ENCODE results near the gene COL5A1. TPM values are rescaled to one million over a fixed set of nuclear protein-coding genes. Genes with fewer than 3 reads are reported as not detected.
A peak's percentile ranks its signal among the peaks of the same experiment; 100 is the strongest.

COL5A1 gene
- total RNA-seq, 4 donors from 2014 or later: 1.6 to 2.8 (median 2.3) TPM

- DNase-seq (peak; percentile 0 to 1), ATAC-seq (no peak)
- H3K36me3 ChIP-seq: no peaks in the 10 kb centered on the region
- intact Hi-C loops (cut with DNase I; ENCODE audit: low total_unique reads): no loop called here
- H3K4me3 ChIP-seq: no peak overlapping the region
- H3K9me3 ChIP-seq: no peaks in the 10 kb centered on the region
- in situ Hi-C loops (cut with MboI; ENCODE audit: low sequenced_read_pairs in 4 of 4): no loop called here
- TF ChIP-seq CTCF (IDR thresholded peaks at IDR 0.05 in 4 of 5, conservative IDR thresholded peaks at IDR 0.05 in 1 of 5) (no peak), POLR2A (IDR thresholded peaks at IDR 0.05) (no peak)
- no peaks in the 10 kb centered on the region for H3K27me3 ChIP-seq
- no peaks in the 10 kb centered on the region for H3K4me1 ChIP-seq
- no peak overlapping the region for H3K27ac ChIP-seq
Measured at GRCh38 chr9:134630393-134630790, 11.2 kb upstream of the COL5A1 start.

GRCh38 chr9:134630861-134631260 lies 10.7 kb upstream of the COL5A1 start:
- H3K4me3 ChIP-seq: no peak overlapping the region
- DNase-seq: peak in 1 of 2 donors; percentile 1
- no peak overlapping the region for H3K27ac ChIP-seq
- no peak for ATAC-seq
- no peaks in the 10 kb centered on the region for H3K27me3 ChIP-seq
- H3K36me3 ChIP-seq: no peaks in the 10 kb centered on the region
- H3K9me3 ChIP-seq: no peaks in the 10 kb centered on the region
- intact Hi-C loops (cut with DNase I; ENCODE audit: low total_unique reads): no loop called here
- TF ChIP-seq CTCF (IDR thresholded peaks at IDR 0.05 in 4 of 5, conservative IDR thresholded peaks at IDR 0.05 in 1 of 5) (no peak), POLR2A (IDR thresholded peaks at IDR 0.05) (no peak)
- in situ Hi-C loops (cut with MboI; ENCODE audit: low sequenced_read_pairs in 4 of 4): no loop called here
- H3K4me1 ChIP-seq: no peaks in the 10 kb centered on the region

- Histone ChIP-seq H3K4me3 (no peak overlapping the region), H3K36me3 (no peaks in the 10 kb centered on the region), H3K4me1 (no peaks in the 10 kb centered on the region), H3K27me3 (no peaks in the 10 kb centered on the region), H3K27ac (no peak overlapping the region), H3K9me3 (no peaks in the 10 kb centered on the region)
- intact Hi-C loops (cut with DNase I; ENCODE audit: low total_unique reads) (no loop called here), in situ Hi-C loops (cut with MboI; ENCODE audit: low sequenced_read_pairs in 4 of 4) (no loop called here)
- no peak for TF ChIP-seq POLR2A (IDR thresholded peaks at IDR 0.05)
- TF ChIP-seq CTCF (IDR thresholded peaks at IDR 0.05 in 4 of 5, conservative IDR thresholded peaks at IDR 0.05 in 1 of 5): no peak
- ATAC-seq: no peak
- DNase-seq: no peak
Measured at GRCh38 chr9:134631881-134632280, 9.7 kb upstream of the COL5A1 start.

- DNase-seq (peak in 1 of 2 donors; percentile 3), ATAC-seq (no peak)
- no peaks in the 10 kb centered on the region for H3K4me1 ChIP-seq
- H3K36me3 ChIP-seq: no peaks in the 10 kb centered on the region
- no peak overlapping the region for H3K27ac ChIP-seq
- in situ Hi-C loops (cut with MboI; ENCODE audit: low sequenced_read_pairs in 4 of 4) (no loop called here), intact Hi-C loops (cut with DNase I; ENCODE audit: low total_unique reads) (no loop called here)
- no peaks in the 10 kb centered on the region for H3K9me3 ChIP-seq
- no peaks in the 10 kb centered on the region for H3K27me3 ChIP-seq
- no peak overlapping the region for H3K4me3 ChIP-seq
- TF ChIP-seq CTCF (IDR thresholded peaks at IDR 0.05 in 4 of 5, conservative IDR thresholded peaks at IDR 0.05 in 1 of 5): no peak
- no peak for TF ChIP-seq POLR2A (IDR thresholded peaks at IDR 0.05)
Measured at GRCh38 chr9:134632329-134632728, 9.3 kb upstream of the COL5A1 start.
